ENCODE data around the gene C6orf89.

DNA sequence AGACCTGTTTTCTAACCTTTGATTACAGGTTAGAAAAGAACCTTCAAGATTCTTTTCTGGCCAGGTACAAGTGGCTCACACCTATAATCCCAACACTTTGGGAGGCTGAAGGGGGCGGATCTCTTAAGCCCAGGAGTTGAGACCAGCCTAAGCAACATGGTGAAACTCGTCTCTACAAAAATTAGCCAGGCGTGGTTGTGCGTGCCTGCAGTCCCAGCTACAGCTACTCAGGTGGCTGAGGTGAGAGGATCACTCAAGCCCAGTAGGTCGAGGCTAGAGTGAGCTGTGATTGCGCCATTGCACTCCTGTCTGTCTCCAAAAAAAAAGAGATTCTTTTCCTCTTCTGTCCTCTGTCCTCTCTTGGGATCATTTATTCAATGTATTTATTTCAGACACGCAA, 25.6 kb upstream of the C6orf89 start:
- TF ChIP-seq, protein P1, sequence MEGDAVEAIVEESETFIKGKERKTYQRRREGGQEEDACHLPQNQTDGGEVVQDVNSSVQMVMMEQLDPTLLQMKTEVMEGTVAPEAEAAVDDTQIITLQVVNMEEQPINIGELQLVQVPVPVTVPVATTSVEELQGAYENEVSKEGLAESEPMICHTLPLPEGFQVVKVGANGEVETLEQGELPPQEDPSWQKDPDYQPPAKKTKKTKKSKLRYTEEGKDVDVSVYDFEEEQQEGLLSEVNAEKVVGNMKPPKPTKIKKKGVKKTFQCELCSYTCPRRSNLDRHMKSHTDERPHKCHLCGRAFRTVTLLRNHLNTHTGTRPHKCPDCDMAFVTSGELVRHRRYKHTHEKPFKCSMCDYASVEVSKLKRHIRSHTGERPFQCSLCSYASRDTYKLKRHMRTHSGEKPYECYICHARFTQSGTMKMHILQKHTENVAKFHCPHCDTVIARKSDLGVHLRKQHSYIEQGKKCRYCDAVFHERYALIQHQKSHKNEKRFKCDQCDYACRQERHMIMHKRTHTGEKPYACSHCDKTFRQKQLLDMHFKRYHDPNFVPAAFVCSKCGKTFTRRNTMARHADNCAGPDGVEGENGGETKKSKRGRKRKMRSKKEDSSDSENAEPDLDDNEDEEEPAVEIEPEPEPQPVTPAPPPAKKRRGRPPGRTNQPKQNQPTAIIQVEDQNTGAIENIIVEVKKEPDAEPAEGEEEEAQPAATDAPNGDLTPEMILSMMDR (IDR thresholded peaks at IDR 0.05): no peak
- no peak for TF ChIP-seq POLR2AphosphoS5 (IDR thresholded peaks at IDR 0.05; ENCODE audit: insufficient read depth in 1 of 2, low read depth in 1 of 2)

All from vagina (tissue), 2 donors.